ENCODE data around the gene RFX2. TPM values are rescaled to one million over a fixed set of nuclear protein-coding genes. Genes with fewer than 3 reads are reported as not detected.

RFX2 gene
- total RNA-seq, 3 donors from 2014 or later: 6.1 to 16.2 (median 9.2) TPM

DNA sequence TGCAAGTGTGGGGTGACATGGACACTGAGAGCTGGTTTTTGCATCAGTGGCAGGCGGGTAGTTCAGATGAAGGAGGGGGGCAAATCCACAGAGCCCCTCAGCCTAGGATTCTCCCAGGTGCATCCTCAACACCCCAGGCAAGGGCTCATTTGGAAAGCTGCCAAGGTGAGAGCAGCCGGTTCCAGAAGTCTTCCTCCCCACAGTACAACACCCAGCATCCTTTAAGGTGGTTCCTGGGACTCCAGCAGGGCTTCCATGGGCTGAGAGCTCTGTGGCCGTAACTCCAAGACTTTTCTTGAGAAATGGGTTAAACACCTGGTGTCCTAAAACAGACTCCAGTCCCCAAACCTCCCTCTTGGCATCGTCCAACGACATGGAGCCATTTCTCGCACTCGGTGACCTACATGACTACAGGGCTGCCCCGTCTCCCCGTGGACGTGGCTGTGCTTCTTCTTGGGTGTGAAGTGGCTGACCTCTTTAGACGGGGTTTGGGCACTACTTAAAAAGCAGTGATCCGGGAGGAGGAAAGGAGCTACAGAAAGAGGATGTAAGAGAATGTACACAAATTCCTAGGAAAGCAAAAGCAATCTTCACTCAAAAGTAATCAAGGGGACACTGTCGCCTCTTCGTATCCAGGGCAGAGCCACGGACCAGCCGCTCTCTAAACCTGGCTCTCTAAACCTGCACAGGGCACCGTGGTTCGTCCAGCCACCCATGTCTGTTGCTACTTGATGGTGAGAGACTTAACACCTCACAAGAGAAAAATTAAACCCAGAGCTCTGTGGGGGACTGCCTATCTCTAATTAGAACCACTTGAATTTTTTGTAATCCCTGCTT lies 157.9 kb downstream of the RFX2 start:
- Histone ChIP-seq H3K27ac (no peak overlapping the region), H3K36me3 (no peaks in the 10 kb centered on the region), H3K27me3 (no peaks in the 10 kb centered on the region), H3K4me1 (peaks cover 0 to 7% of the 10 kb centered on the region in 2 donors), H3K9me3 (no peaks in the 10 kb centered on the region), H3K4me3 (no peak overlapping the region)
- TF ChIP-seq POLR2AphosphoS5 (IDR thresholded peaks at IDR 0.05) (no peak), POLR2A (IDR thresholded peaks at IDR 0.05) (no peak)
- TF ChIP-seq, protein P1, sequence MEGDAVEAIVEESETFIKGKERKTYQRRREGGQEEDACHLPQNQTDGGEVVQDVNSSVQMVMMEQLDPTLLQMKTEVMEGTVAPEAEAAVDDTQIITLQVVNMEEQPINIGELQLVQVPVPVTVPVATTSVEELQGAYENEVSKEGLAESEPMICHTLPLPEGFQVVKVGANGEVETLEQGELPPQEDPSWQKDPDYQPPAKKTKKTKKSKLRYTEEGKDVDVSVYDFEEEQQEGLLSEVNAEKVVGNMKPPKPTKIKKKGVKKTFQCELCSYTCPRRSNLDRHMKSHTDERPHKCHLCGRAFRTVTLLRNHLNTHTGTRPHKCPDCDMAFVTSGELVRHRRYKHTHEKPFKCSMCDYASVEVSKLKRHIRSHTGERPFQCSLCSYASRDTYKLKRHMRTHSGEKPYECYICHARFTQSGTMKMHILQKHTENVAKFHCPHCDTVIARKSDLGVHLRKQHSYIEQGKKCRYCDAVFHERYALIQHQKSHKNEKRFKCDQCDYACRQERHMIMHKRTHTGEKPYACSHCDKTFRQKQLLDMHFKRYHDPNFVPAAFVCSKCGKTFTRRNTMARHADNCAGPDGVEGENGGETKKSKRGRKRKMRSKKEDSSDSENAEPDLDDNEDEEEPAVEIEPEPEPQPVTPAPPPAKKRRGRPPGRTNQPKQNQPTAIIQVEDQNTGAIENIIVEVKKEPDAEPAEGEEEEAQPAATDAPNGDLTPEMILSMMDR (IDR thresholded peaks at IDR 0.05): no peak
- no peak for DNase-seq (ENCODE audit: low spot score in 2 of 2)
- intact Hi-C loops (cut with DNase I; ENCODE audit: low total_unique reads): no loop called here

- Histone ChIP-seq H3K9me3 (no peaks in the 10 kb centered on the region), H3K4me3 (no peak overlapping the region), H3K36me3 (no peaks in the 10 kb centered on the region), H3K4me1 (peaks cover 0 to 7% of the 10 kb centered on the region in 2 donors), H3K27ac (no peak overlapping the region), H3K27me3 (no peaks in the 10 kb centered on the region)
- TF ChIP-seq, protein P1 (IDR thresholded peaks at IDR 0.05): no peak
- TF ChIP-seq POLR2AphosphoS5 (IDR thresholded peaks at IDR 0.05) (no peak), POLR2A (IDR thresholded peaks at IDR 0.05) (no peak)
- DNase-seq (ENCODE audit: low spot score in 2 of 2): no peak
- intact Hi-C loops (cut with DNase I; ENCODE audit: low total_unique reads): no loop called here
Measured at GRCh38 chr19:5951338-5951861, 158.9 kb downstream of the RFX2 start.

GRCh38 chr19:5950741-5951140 lies 159.6 kb downstream of the RFX2 start:
- Histone ChIP-seq H3K4me3 (no peak overlapping the region), H3K36me3 (no peaks in the 10 kb centered on the region), H3K27ac (no peak overlapping the region), H3K4me1 (peaks cover 0 to 7% of the 10 kb centered on the region in 2 donors), H3K9me3 (no peaks in the 10 kb centered on the region), H3K27me3 (no peaks in the 10 kb centered on the region)
- TF ChIP-seq, protein P1 (IDR thresholded peaks at IDR 0.05): no peak
- DNase-seq (ENCODE audit: low spot score in 2 of 2): no peak
- intact Hi-C loops (cut with DNase I; ENCODE audit: low total_unique reads): no loop called here

- no peaks in the 10 kb centered on the region for H3K9me3 ChIP-seq
- no peak for DNase-seq (ENCODE audit: low spot score in 2 of 2)
- no peak overlapping the region for H3K27ac ChIP-seq
- no peaks in the 10 kb centered on the region for H3K36me3 ChIP-seq
- TF ChIP-seq POLR2AphosphoS5 (IDR thresholded peaks at IDR 0.05): no peak
- TF ChIP-seq, protein P1 (IDR thresholded peaks at IDR 0.05): no peak
- TF ChIP-seq POLR2A (IDR thresholded peaks at IDR 0.05): no peak
- H3K4me3 ChIP-seq: no peak overlapping the region
- H3K4me1 ChIP-seq: peaks cover 0 to 7% of the 10 kb centered on the region in 2 donors
- intact Hi-C loops (cut with DNase I; ENCODE audit: low total_unique reads): no loop called here
- no peaks in the 10 kb centered on the region for H3K27me3 ChIP-seq
Measured at GRCh38 chr19:5949792-5950305, 160.5 kb downstream of the RFX2 start.

Measured in breast epithelium (tissue), 4 donors.